OCI-LY1 (cell line): ENCODE results near the gene KCNT1.

Experiments used
- H2AFZ ChIP-seq: fragments of 200-600 bp; sonication (generic), shearing (Covaris generic); 2 replicates; pipeline ENCODE4 v1.6.0; 2014; ENCODE audit warnings: antibody characterized with exemption, mild to moderate bottlenecking, low read length
- H3F3A ChIP-seq: fragments of 200-600 bp; sonication (generic), shearing (Covaris generic); 2 replicates; pipeline ENCODE4 v1.6.0; 2014; ENCODE audit warnings: mild to moderate bottlenecking, antibody characterized with exemption, low read length, moderate library complexity; ENCODE audit not compliant: insufficient read depth
- H3K27ac ChIP-seq: fragments of 200-600 bp; sonication (generic); 2 replicates; pipeline ENCODE4 v1.5.1; 2014; ENCODE audit warnings: low read length, mixed run types, mild to moderate bottlenecking, low read depth; ENCODE audit not compliant: poor library complexity, severe bottlenecking
- H3K27me3 ChIP-seq: fragments of 200-600 bp; sonication (generic); 2 replicates; pipeline ENCODE4 v1.6.0; 2014; ENCODE audit warnings: antibody characterized with exemption, mild to moderate bottlenecking, low read length, moderate library complexity; ENCODE audit not compliant: insufficient read depth
- H3K36me3 ChIP-seq: fragments of 200-600 bp; sonication (generic); 2 replicates; pipeline ENCODE4 v1.6.1; 2014; ENCODE audit warnings: mild to moderate bottlenecking, antibody characterized with exemption, low read length, moderate library complexity, mixed read lengths; ENCODE audit not compliant: insufficient read depth
- H3K4me1 ChIP-seq: fragments of 200-600 bp; sonication (generic); 2 replicates; pipeline ENCODE4 v1.5.1; 2014; ENCODE audit warnings: mild to moderate bottlenecking, low read length, moderate library complexity; ENCODE audit not compliant: insufficient read depth, severe bottlenecking
- H3K4me2 ChIP-seq: fragments of 200-600 bp; sonication (generic), shearing (Covaris generic); 2 replicates; pipeline ENCODE4 v1.6.1; 2014; ENCODE audit warnings: low read length
- H3K4me3 ChIP-seq: fragments of 200-600 bp; sonication (generic); 2 replicates; pipeline ENCODE4 v1.5.1; 2014; ENCODE audit warnings: low read length, low read depth, mild to moderate bottlenecking, mixed read lengths; ENCODE audit not compliant: poor library complexity, severe bottlenecking
- H3K79me2 ChIP-seq: fragments of 200-600 bp; shearing (Covaris generic); 2 replicates; pipeline ENCODE4 v1.6.1; 2016; ENCODE audit warnings: mixed run types, low read length, mixed read lengths; ENCODE audit not compliant: insufficient read depth
- H3K9ac ChIP-seq: fragments of 200-600 bp; sonication (generic), shearing (Covaris generic); 2 replicates; pipeline ENCODE4 v1.6.1; 2014; ENCODE audit warnings: mild to moderate bottlenecking, low read length, mixed read lengths
- H3K9me2 ChIP-seq: fragments of 200-600 bp; sonication (generic), shearing (Covaris generic); 2 replicates; pipeline ENCODE4 v1.6.1; 2014; ENCODE audit warnings: low read depth, mild to moderate bottlenecking, low read length, mixed read lengths
- H3K9me3 ChIP-seq: fragments of 200-600 bp; shearing (Covaris generic); 2 replicates; pipeline ENCODE4 v1.6.1; 2014; ENCODE audit warnings: low read length, mixed read lengths
- H4K20me1 ChIP-seq: fragments of 200-600 bp; sonication (generic), shearing (Covaris generic); 2 replicates; pipeline ENCODE4 v1.6.0; 2016; ENCODE audit warnings: mild to moderate bottlenecking, low read length; ENCODE audit not compliant: insufficient read depth
- EZH2 ChIP-seq: fragments of 200-600 bp; sonication (generic), shearing (Covaris generic); IDR thresholded peaks from 2 replicates; pipeline ENCODE4 v1.8.0; 2017; ENCODE audit warnings: borderline replicate concordance, mixed run types, mild to moderate bottlenecking, antibody characterized with exemption, low read length, moderate library complexity, mixed read lengths
- TF ChIP-seq, protein P1 (sequence below): fragments of 200-600 bp; sonication (generic), shearing (Covaris generic); IDR thresholded peaks from 2 replicates; pipeline ENCODE4 v1.5.1; 2017; ENCODE audit warnings: mild to moderate bottlenecking, antibody characterized with exemption, low read length, moderate library complexity, mixed read lengths

The KCNT1 gene

DNA sequence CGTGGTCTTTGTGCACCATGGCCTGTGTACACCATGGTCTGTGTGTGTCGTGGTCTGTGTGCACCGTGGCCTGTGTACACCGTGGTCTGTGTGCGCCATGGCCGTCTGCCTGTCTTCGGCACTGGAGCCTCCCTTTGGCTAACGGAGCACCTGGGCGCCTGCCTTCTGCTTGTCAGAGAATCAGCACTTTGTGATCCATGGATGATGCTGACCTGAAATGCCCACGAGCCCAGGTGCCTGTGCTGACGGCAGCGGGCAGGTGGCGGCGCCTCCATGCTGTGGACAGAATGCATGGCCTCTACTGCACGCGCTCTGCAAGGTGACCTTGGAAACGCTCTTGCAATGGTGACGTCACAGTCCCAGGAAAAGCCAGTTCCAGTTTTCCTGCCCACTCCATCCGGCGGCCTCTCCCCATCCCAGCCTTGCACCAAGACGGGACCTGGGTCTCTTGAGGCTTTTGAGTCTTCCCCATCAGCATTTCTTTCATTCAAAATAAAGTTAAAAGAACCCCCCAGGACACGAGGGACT is 24.3 kb upstream of the KCNT1 start:
- Histone ChIP-seq H3K27me3 (no peaks in the 10 kb centered on the region), H3K9me2 (no peaks in the 10 kb centered on the region), H3K9me3 (no peaks in the 10 kb centered on the region), H3K4me1 (no peaks in the 10 kb centered on the region), H3K4me3 (no peak overlapping the region), H3K4me2 (no peak overlapping the region), H2AFZ (no peak overlapping the region), H3K9ac (no peak overlapping the region), H3F3A (no peaks in the 10 kb centered on the region), H3K27ac (no peak overlapping the region), H3K79me2 (no peaks in the 10 kb centered on the region), H3K36me3 (no peaks in the 10 kb centered on the region), H4K20me1 (no peaks in the 10 kb centered on the region)
- TF ChIP-seq, protein P1, sequence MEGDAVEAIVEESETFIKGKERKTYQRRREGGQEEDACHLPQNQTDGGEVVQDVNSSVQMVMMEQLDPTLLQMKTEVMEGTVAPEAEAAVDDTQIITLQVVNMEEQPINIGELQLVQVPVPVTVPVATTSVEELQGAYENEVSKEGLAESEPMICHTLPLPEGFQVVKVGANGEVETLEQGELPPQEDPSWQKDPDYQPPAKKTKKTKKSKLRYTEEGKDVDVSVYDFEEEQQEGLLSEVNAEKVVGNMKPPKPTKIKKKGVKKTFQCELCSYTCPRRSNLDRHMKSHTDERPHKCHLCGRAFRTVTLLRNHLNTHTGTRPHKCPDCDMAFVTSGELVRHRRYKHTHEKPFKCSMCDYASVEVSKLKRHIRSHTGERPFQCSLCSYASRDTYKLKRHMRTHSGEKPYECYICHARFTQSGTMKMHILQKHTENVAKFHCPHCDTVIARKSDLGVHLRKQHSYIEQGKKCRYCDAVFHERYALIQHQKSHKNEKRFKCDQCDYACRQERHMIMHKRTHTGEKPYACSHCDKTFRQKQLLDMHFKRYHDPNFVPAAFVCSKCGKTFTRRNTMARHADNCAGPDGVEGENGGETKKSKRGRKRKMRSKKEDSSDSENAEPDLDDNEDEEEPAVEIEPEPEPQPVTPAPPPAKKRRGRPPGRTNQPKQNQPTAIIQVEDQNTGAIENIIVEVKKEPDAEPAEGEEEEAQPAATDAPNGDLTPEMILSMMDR: no peak
- no peak for TF ChIP-seq EZH2

DNA sequence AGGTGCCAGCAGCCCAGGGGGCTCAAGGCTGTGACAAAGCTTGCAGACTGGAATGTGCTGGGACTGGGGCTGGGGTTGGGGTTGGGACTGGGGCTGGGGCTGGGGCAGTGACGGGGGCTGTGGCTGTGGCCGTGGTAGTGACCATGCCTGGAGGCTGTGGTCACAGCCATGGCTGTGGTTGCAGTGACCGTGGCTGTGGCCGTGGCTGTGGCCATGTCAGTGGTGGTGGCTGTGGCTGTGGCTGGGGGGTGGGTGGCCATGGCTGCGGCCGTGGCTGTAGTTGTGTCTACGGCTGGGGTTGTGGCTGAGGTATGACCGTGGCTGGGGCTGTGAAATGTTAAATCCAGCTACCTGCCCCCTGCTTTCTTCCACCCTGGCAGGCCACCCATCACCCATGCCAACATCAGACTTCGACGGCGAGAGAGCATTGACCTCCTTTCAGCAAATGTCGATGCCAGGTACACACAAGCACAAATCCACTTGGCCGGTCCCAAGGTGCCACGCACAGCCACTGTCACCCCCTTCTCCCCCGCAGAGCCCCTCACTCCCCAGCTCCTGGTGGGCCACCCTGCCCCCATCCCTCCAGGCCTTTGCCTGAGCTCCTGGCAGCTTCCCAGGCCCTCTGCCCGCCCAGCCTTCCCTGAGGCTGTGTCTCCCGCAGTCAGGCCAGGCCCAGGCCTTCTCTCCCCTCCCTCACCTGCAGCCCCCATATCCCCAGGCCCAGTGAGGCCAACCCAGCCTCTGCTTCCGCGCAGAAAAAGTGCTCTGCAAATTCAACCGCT is 23.6 kb upstream of the KCNT1 start:
- no peak overlapping the region for H2AFZ ChIP-seq
- no peak overlapping the region for H3K27ac ChIP-seq
- H4K20me1 ChIP-seq: no peaks in the 10 kb centered on the region
- TF ChIP-seq, protein P1: no peak
- no peak for TF ChIP-seq EZH2
- H3K9me2 ChIP-seq: no peaks in the 10 kb centered on the region
- H3K4me1 ChIP-seq: no peaks in the 10 kb centered on the region
- H3K4me2 ChIP-seq: no peak overlapping the region
- no peaks in the 10 kb centered on the region for H3K79me2 ChIP-seq
- no peaks in the 10 kb centered on the region for H3K9me3 ChIP-seq
- H3K4me3 ChIP-seq: no peak overlapping the region
- H3F3A ChIP-seq: no peaks in the 10 kb centered on the region
- H3K36me3 ChIP-seq: no peaks in the 10 kb centered on the region
- H3K9ac ChIP-seq: no peak overlapping the region
- no peaks in the 10 kb centered on the region for H3K27me3 ChIP-seq

DNA sequence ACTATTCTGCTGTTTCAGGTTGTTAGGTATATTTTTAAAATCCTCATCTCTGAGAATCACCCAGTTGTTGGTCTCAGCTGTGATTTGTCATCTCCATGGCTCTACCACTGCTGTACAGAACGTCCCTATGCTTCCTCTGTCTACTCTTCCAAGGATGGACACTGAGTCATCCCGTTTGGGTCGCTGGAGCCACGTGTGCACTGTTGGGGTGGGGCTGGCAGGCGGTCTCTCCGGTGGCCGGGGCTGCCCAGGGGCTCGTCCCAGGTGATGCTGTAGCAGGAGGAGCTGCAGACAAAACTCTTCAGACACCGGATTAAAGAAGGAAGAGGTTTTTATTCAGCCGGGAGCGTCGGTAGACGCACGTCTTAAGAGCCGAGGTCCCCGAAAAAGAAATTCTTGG is 21.9 kb upstream of the KCNT1 start:
- H4K20me1 ChIP-seq: no peaks in the 10 kb centered on the region
- H3K4me1 ChIP-seq: no peaks in the 10 kb centered on the region
- no peaks in the 10 kb centered on the region for H3K36me3 ChIP-seq
- H3K4me2 ChIP-seq: no peak overlapping the region
- no peak for TF ChIP-seq EZH2
- TF ChIP-seq, protein P1: no peak
- no peak overlapping the region for H2AFZ ChIP-seq
- H3K9me3 ChIP-seq: no peaks in the 10 kb centered on the region
- no peaks in the 10 kb centered on the region for H3F3A ChIP-seq
- H3K9me2 ChIP-seq: no peaks in the 10 kb centered on the region
- no peak overlapping the region for H3K27ac ChIP-seq
- no peaks in the 10 kb centered on the region for H3K27me3 ChIP-seq
- H3K9ac ChIP-seq: no peak overlapping the region
- H3K4me3 ChIP-seq: no peak overlapping the region
- no peaks in the 10 kb centered on the region for H3K79me2 ChIP-seq
